H9 (cell line): ENCODE data around the gene CYP2C18. TPM values are rescaled to one million over a fixed set of nuclear protein-coding genes. Genes with fewer than 3 reads are reported as not detected.

ENCODE experiments used
- DNase-seq: peaks from one replicate; pipeline ENCODE4 v3.0.0-alpha.2; 2017
- H2AFZ ChIP-seq: one replicate; pipeline ENCODE4 v1.6.1; 2013; ENCODE audit warnings: mild to moderate bottlenecking, low read length, control low read depth, moderate library complexity
- H2AK5ac ChIP-seq: 2 replicates; pipeline ENCODE4 v1.6.1; 2013; ENCODE audit warnings: low read length, control low read depth, mixed read lengths; ENCODE audit not compliant: insufficient read length
- H2BK120ac ChIP-seq: one replicate; pipeline ENCODE4 v1.6.1; 2013; ENCODE audit warnings: low read depth, mild to moderate bottlenecking, low read length, control low read depth, inconsistent platforms; ENCODE audit not compliant: poor library complexity, severe bottlenecking
- H2BK12ac ChIP-seq: 2 replicates; pipeline ENCODE4 v1.6.1; 2013; ENCODE audit warnings: low read length, control low read depth, mixed read lengths, low read depth; ENCODE audit not compliant: insufficient read length
- H2BK15ac ChIP-seq: 2 replicates; pipeline ENCODE4 v1.6.1; 2013; ENCODE audit warnings: low read depth, low read length, control low read depth
- H2BK20ac ChIP-seq: one replicate; pipeline ENCODE4 v1.6.1; 2013; ENCODE audit warnings: low read depth, mild to moderate bottlenecking, low read length, control low read depth, inconsistent platforms; ENCODE audit not compliant: poor library complexity, severe bottlenecking
- H2BK5ac ChIP-seq: 2 replicates; pipeline ENCODE4 v1.6.1; 2013; ENCODE audit warnings: low read length, control low read depth, mixed read lengths; ENCODE audit not compliant: insufficient read length
- H3K14ac ChIP-seq: 2 replicates; pipeline ENCODE4 v1.6.1; 2013; ENCODE audit warnings: low read length, control low read depth; ENCODE audit not compliant: insufficient read depth
- H3K18ac ChIP-seq: 2 replicates; pipeline ENCODE4 v1.6.1; 2013; ENCODE audit warnings: low read depth, mild to moderate bottlenecking, mixed read lengths, low read length, control low read depth; ENCODE audit not compliant: insufficient read length
- H3K23ac ChIP-seq: 2 replicates; pipeline ENCODE4 v1.6.1; 2013; ENCODE audit warnings: low read length, control low read depth, mixed read lengths, low read depth; ENCODE audit not compliant: insufficient read length
- H3K23me2 ChIP-seq: 2 replicates; pipeline ENCODE4 v1.6.1; 2013; ENCODE audit warnings: low read depth, mild to moderate bottlenecking, mixed read lengths, low read length, control low read depth; ENCODE audit not compliant: insufficient read length, poor library complexity, severe bottlenecking
- H3K27ac ChIP-seq: 2 replicates; pipeline ENCODE4 v1.5.1; 2013; ENCODE audit warnings: low read length, control low read depth, mixed read lengths, low read depth; ENCODE audit not compliant: insufficient read length
- H3K27me3 ChIP-seq: 2 replicates; pipeline ENCODE4 v1.6.1; 2013; ENCODE audit warnings: low read length, control low read depth, inconsistent platforms; ENCODE audit not compliant: insufficient read depth
- H3K4ac ChIP-seq: 2 replicates; pipeline ENCODE4 v1.6.1; 2013; ENCODE audit warnings: low read depth, mild to moderate bottlenecking, control low read depth, inconsistent platforms, low read length, moderate library complexity
- H3K4me1 ChIP-seq: 2 replicates; pipeline ENCODE4 v1.6.1; 2013; ENCODE audit warnings: low read length, control low read depth, inconsistent platforms; ENCODE audit not compliant: insufficient read depth
- H3K4me2 ChIP-seq: 2 replicates; pipeline ENCODE4 v1.6.1; 2013; ENCODE audit warnings: low read length, control low read depth, mixed read lengths; ENCODE audit not compliant: insufficient read length, insufficient read depth
- H3K56ac ChIP-seq: 2 replicates; pipeline ENCODE4 v1.6.1; 2013; ENCODE audit warnings: low read depth, mild to moderate bottlenecking, mixed read lengths, low read length, control low read depth; ENCODE audit not compliant: insufficient read length
- H3K79me1 ChIP-seq: 2 replicates; pipeline ENCODE4 v1.6.1; 2013; ENCODE audit warnings: low read depth, mild to moderate bottlenecking, moderate library complexity, low read length, control low read depth, inconsistent platforms; ENCODE audit not compliant: insufficient read depth, poor library complexity, severe bottlenecking
- H3K79me2 ChIP-seq: 2 replicates; pipeline ENCODE4 v1.6.1; 2013; ENCODE audit warnings: low read length, control low read depth, inconsistent platforms; ENCODE audit not compliant: insufficient read depth
- H3K9ac ChIP-seq: 2 replicates; pipeline ENCODE4 v1.6.1; 2013; ENCODE audit warnings: low read length, control low read depth, mixed read lengths; ENCODE audit not compliant: insufficient read length; ENCODE audit errors: extremely low read depth
- H3K9me3 ChIP-seq: one replicate; pipeline ENCODE4 v1.6.1; 2013; ENCODE audit warnings: low read depth, low read length, inconsistent platforms; ENCODE audit not compliant: control insufficient read depth
- H3T11ph ChIP-seq: one replicate; pipeline ENCODE4 v1.6.1; 2013; ENCODE audit warnings: mild to moderate bottlenecking, low read length, control low read depth, inconsistent platforms
- H4K20me1 ChIP-seq: one replicate; pipeline ENCODE4 v1.6.1; 2013; ENCODE audit not compliant: control insufficient read depth, insufficient read length, insufficient read depth
- H4K5ac ChIP-seq: 2 replicates; pipeline ENCODE4 v1.6.1; 2013; ENCODE audit warnings: low read depth, mild to moderate bottlenecking, mixed read lengths, low read length, control low read depth; ENCODE audit not compliant: insufficient read length
- H4K8ac ChIP-seq: replicated peaks from 2 replicates; pipeline ENCODE4 v1.6.1; 2013; ENCODE audit warnings: low read length, control low read depth, mixed read lengths, low read depth; ENCODE audit not compliant: insufficient read length
- H4K91ac ChIP-seq: 2 replicates; pipeline ENCODE4 v1.6.1; 2013; ENCODE audit warnings: low read depth, mild to moderate bottlenecking, moderate library complexity, mixed read lengths, low read length, control low read depth; ENCODE audit not compliant: insufficient read length
- H3K27ac Mint-ChIP-seq, 3 experiments: 2 replicates in 2 of 3; 3 replicates in 1 of 3; pipeline ENCODE4 v1.8.0; 2020 to 2021; ENCODE audit warnings: mixed read lengths in 3 of 3, mild to moderate bottlenecking in 1 of 3, moderate library complexity in 1 of 3
- H3K27me3 Mint-ChIP-seq: 2 replicates; pipeline ENCODE4 v1.8.0; 2021; ENCODE audit warnings: low read depth, mild to moderate bottlenecking, moderate library complexity, mixed read lengths
- H3K36me3 Mint-ChIP-seq, 3 experiments: 2 replicates in 2 of 3; 3 replicates in 1 of 3; pipeline ENCODE4 v1.8.0; 2020 to 2021; ENCODE audit warnings: low read depth in 3 of 3, mixed read lengths in 3 of 3; ENCODE audit not compliant: insufficient read depth in 1 of 3
- H3K4me1 Mint-ChIP-seq, 2 experiments: 2 replicates each; pipeline ENCODE4 v1.8.0; 2020; ENCODE audit warnings: mixed read lengths in 2 of 2
- H3K4me3 Mint-ChIP-seq, 2 experiments: 2 replicates in 1 of 2; 3 replicates in 1 of 2; pipeline ENCODE4 v1.8.0; 2020 to 2021; ENCODE audit warnings: mild to moderate bottlenecking in 2 of 2, mixed read lengths in 2 of 2, moderate library complexity in 1 of 2
- H3K9me3 Mint-ChIP-seq, 2 experiments: 2 replicates in 1 of 2; 3 replicates in 1 of 2; pipeline ENCODE4 v1.8.0; 2020; ENCODE audit warnings: mild to moderate bottlenecking in 2 of 2, mixed read lengths in 2 of 2, moderate library complexity in 1 of 2
- total RNA-seq: library from RNA; stranded (reverse); gene quantifications from 2 replicates; pipeline ENCODE4 v1.2.1, GENCODE V29; 2021
- TF ChIP-seq, protein P1 (sequence below): fragments of 200-600 bp; sonication (generic); conservative IDR thresholded peaks from 3 replicates; pipeline ENCODE4 v1.8.0; 2021; ENCODE audit warnings: antibody characterized with exemption, mild to moderate bottlenecking

The CYP2C18 gene
- total RNA-seq, 1 experiment from 2014 or later, result 0.09 TPM

DNA sequence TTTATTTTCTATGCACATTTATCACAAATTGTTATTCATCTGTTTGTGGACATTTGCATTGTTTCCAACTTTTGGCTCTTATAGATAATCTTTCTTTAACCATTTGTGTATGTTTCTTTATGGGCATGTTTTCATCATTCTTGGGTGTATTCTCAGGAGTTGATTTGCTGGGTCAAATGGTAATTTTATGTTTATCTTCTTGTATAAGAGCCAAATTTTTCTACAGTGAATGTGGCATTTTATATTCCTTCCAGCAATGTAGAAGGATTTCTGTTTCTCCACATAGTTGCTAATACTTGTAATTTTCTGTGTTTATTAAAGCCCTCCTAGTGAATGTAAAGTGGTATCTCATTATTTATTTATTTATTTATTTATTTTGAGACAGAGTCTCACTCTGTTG, 100.7 kb downstream of the CYP2C18 start:
- H3K27me3 ChIP-seq, result no peaks in the 10 kb centered on the region
- no peak overlapping the region for H3K4me2 ChIP-seq
- Mint-ChIP-seq H3K27me3 (no peaks in the 10 kb centered on the region), H3K27ac (no peak overlapping the region), H3K4me1 (no peaks in the 10 kb centered on the region), H3K4me3 (no peak overlapping the region), H3K9me3 (peaks cover 0 to 9% of the 10 kb centered on the region in 2 experiments; a peak in 1 of 5 replicates), H3K36me3 (no peaks in the 10 kb centered on the region)
- no peak overlapping the region for H4K8ac ChIP-seq
- no peak overlapping the region for H3K56ac ChIP-seq
- no peak overlapping the region for H2BK15ac ChIP-seq
- H3K79me1 ChIP-seq, result no peaks in the 10 kb centered on the region
- no peaks in the 10 kb centered on the region for H3K23me2 ChIP-seq
- no peak overlapping the region for H3K23ac ChIP-seq
- no peak overlapping the region for H3K18ac ChIP-seq
- DNase-seq, result no peak
- H2BK12ac ChIP-seq, result no peak overlapping the region
- H3T11ph ChIP-seq, result no peak overlapping the region
- H2BK20ac ChIP-seq, result no peak overlapping the region
- no peak overlapping the region for H3K4ac ChIP-seq
- H3K4me1 ChIP-seq, result no peaks in the 10 kb centered on the region
- H3K14ac ChIP-seq, result no peak overlapping the region
- TF ChIP-seq, protein P1, sequence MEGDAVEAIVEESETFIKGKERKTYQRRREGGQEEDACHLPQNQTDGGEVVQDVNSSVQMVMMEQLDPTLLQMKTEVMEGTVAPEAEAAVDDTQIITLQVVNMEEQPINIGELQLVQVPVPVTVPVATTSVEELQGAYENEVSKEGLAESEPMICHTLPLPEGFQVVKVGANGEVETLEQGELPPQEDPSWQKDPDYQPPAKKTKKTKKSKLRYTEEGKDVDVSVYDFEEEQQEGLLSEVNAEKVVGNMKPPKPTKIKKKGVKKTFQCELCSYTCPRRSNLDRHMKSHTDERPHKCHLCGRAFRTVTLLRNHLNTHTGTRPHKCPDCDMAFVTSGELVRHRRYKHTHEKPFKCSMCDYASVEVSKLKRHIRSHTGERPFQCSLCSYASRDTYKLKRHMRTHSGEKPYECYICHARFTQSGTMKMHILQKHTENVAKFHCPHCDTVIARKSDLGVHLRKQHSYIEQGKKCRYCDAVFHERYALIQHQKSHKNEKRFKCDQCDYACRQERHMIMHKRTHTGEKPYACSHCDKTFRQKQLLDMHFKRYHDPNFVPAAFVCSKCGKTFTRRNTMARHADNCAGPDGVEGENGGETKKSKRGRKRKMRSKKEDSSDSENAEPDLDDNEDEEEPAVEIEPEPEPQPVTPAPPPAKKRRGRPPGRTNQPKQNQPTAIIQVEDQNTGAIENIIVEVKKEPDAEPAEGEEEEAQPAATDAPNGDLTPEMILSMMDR, result no peak
- H4K5ac ChIP-seq, result no peak overlapping the region
- no peak overlapping the region for H2AFZ ChIP-seq
- H4K20me1 ChIP-seq, result no peaks in the 10 kb centered on the region
- H2AK5ac ChIP-seq, result no peak overlapping the region
- H3K9me3 ChIP-seq, result no peaks in the 10 kb centered on the region
- H2BK120ac ChIP-seq, result no peak overlapping the region
- H4K91ac ChIP-seq, result no peak overlapping the region
- H2BK5ac ChIP-seq, result no peak overlapping the region
- no peaks in the 10 kb centered on the region for H3K79me2 ChIP-seq
- no peak overlapping the region for H3K9ac ChIP-seq
- no peak overlapping the region for H3K27ac ChIP-seq
